OCI-LY1 (cell line): ENCODE measurements around the gene ARHGDIB.

Source experiments
- H2AFZ ChIP-seq: fragments of 200-600 bp; sonication (generic), shearing (Covaris generic); 2 replicates; pipeline ENCODE4 v1.6.0; 2014; ENCODE audit warnings: antibody characterized with exemption, mild to moderate bottlenecking, low read length
- H3F3A ChIP-seq: fragments of 200-600 bp; sonication (generic), shearing (Covaris generic); 2 replicates; pipeline ENCODE4 v1.6.0; 2014; ENCODE audit warnings: mild to moderate bottlenecking, antibody characterized with exemption, low read length, moderate library complexity; ENCODE audit not compliant: insufficient read depth
- H3K27ac ChIP-seq: fragments of 200-600 bp; sonication (generic); 2 replicates; pipeline ENCODE4 v1.5.1; 2014; ENCODE audit warnings: low read length, mixed run types, mild to moderate bottlenecking, low read depth; ENCODE audit not compliant: poor library complexity, severe bottlenecking
- H3K27me3 ChIP-seq: fragments of 200-600 bp; sonication (generic); 2 replicates; pipeline ENCODE4 v1.6.0; 2014; ENCODE audit warnings: antibody characterized with exemption, mild to moderate bottlenecking, low read length, moderate library complexity; ENCODE audit not compliant: insufficient read depth
- H3K36me3 ChIP-seq: fragments of 200-600 bp; sonication (generic); 2 replicates; pipeline ENCODE4 v1.6.1; 2014; ENCODE audit warnings: mild to moderate bottlenecking, antibody characterized with exemption, low read length, moderate library complexity, mixed read lengths; ENCODE audit not compliant: insufficient read depth
- H3K4me1 ChIP-seq: fragments of 200-600 bp; sonication (generic); 2 replicates; pipeline ENCODE4 v1.5.1; 2014; ENCODE audit warnings: mild to moderate bottlenecking, low read length, moderate library complexity; ENCODE audit not compliant: insufficient read depth, severe bottlenecking
- H3K4me2 ChIP-seq: fragments of 200-600 bp; sonication (generic), shearing (Covaris generic); 2 replicates; pipeline ENCODE4 v1.6.1; 2014; ENCODE audit warnings: low read length
- H3K4me3 ChIP-seq: fragments of 200-600 bp; sonication (generic); 2 replicates; pipeline ENCODE4 v1.5.1; 2014; ENCODE audit warnings: low read length, low read depth, mild to moderate bottlenecking, mixed read lengths; ENCODE audit not compliant: poor library complexity, severe bottlenecking
- H3K79me2 ChIP-seq: fragments of 200-600 bp; shearing (Covaris generic); 2 replicates; pipeline ENCODE4 v1.6.1; 2016; ENCODE audit warnings: mixed run types, low read length, mixed read lengths; ENCODE audit not compliant: insufficient read depth
- H3K9ac ChIP-seq: fragments of 200-600 bp; sonication (generic), shearing (Covaris generic); 2 replicates; pipeline ENCODE4 v1.6.1; 2014; ENCODE audit warnings: mild to moderate bottlenecking, low read length, mixed read lengths
- H3K9me2 ChIP-seq: fragments of 200-600 bp; sonication (generic), shearing (Covaris generic); 2 replicates; pipeline ENCODE4 v1.6.1; 2014; ENCODE audit warnings: low read depth, mild to moderate bottlenecking, low read length, mixed read lengths
- H3K9me3 ChIP-seq: fragments of 200-600 bp; shearing (Covaris generic); 2 replicates; pipeline ENCODE4 v1.6.1; 2014; ENCODE audit warnings: low read length, mixed read lengths
- H4K20me1 ChIP-seq: fragments of 200-600 bp; sonication (generic), shearing (Covaris generic); 2 replicates; pipeline ENCODE4 v1.6.0; 2016; ENCODE audit warnings: mild to moderate bottlenecking, low read length; ENCODE audit not compliant: insufficient read depth
- EZH2 ChIP-seq: fragments of 200-600 bp; sonication (generic), shearing (Covaris generic); IDR thresholded peaks from 2 replicates; pipeline ENCODE4 v1.8.0; 2017; ENCODE audit warnings: borderline replicate concordance, mixed run types, mild to moderate bottlenecking, antibody characterized with exemption, low read length, moderate library complexity, mixed read lengths
- TF ChIP-seq, protein P1 (sequence below): fragments of 200-600 bp; sonication (generic), shearing (Covaris generic); IDR thresholded peaks from 2 replicates; pipeline ENCODE4 v1.5.1; 2017; ENCODE audit warnings: mild to moderate bottlenecking, antibody characterized with exemption, low read length, moderate library complexity, mixed read lengths

The ARHGDIB gene

DNA sequence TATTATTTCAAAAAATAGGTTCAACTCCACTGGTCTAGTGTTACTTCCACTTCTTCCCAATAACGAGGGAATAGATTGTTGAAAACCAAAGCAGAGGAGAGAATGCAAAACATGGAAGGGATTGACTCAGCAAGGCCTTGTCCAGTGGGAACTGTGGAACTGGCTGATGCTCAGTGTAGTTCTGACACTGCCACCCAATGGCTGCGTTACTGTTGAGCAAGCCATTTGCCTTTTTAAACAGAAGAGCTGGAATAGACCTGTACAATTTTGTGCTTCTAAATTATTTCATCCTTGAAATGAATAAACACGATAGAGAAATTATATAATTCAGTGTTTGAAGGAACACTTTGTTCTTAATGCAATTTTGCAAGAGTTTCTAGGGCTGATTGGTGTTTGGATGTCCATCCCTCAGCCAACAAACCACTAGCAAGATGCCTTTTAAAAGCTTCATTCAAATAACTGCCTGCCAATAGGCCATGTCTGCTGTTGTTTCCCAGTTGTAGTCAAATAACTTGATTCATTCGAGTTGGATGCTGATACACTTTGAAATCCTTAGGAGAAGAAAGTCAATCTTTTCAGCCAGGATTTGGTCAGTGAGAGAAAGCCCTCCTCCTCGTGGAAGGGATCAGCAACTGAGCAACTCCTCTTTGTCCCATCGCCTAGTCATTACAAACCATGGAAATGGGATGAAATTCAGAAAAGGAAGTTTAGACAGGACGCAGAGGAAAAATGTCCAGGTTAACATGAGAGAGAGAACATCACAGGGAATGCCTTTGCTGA is 68.5 kb downstream of the ARHGDIB start:
- no peaks in the 10 kb centered on the region for H3K4me1 ChIP-seq
- TF ChIP-seq, protein P1, sequence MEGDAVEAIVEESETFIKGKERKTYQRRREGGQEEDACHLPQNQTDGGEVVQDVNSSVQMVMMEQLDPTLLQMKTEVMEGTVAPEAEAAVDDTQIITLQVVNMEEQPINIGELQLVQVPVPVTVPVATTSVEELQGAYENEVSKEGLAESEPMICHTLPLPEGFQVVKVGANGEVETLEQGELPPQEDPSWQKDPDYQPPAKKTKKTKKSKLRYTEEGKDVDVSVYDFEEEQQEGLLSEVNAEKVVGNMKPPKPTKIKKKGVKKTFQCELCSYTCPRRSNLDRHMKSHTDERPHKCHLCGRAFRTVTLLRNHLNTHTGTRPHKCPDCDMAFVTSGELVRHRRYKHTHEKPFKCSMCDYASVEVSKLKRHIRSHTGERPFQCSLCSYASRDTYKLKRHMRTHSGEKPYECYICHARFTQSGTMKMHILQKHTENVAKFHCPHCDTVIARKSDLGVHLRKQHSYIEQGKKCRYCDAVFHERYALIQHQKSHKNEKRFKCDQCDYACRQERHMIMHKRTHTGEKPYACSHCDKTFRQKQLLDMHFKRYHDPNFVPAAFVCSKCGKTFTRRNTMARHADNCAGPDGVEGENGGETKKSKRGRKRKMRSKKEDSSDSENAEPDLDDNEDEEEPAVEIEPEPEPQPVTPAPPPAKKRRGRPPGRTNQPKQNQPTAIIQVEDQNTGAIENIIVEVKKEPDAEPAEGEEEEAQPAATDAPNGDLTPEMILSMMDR, result peak; percentile 55; the same call in 1 of the 2 replicates
- TF ChIP-seq EZH2, result no peak
- no peak overlapping the region for H3K4me3 ChIP-seq
- no peaks in the 10 kb centered on the region for H4K20me1 ChIP-seq
- no peaks in the 10 kb centered on the region for H3K9me3 ChIP-seq
- no peak overlapping the region for H3K9ac ChIP-seq
- no peak overlapping the region for H3K27ac ChIP-seq
- H3K9me2 ChIP-seq, result no peaks in the 10 kb centered on the region
- H3K4me2 ChIP-seq, result no peak overlapping the region
- no peaks in the 10 kb centered on the region for H3K36me3 ChIP-seq
- no peaks in the 10 kb centered on the region for H3F3A ChIP-seq
- no peaks in the 10 kb centered on the region for H3K79me2 ChIP-seq
- H3K27me3 ChIP-seq, result peaks cover 3% of the 10 kb centered on the region; the same call in 1 of the 2 replicates
- H2AFZ ChIP-seq, result no peak overlapping the region
